AG09319 (cell line): ENCODE measurements around the gene SYNPR.

Experiments used
- DNase-seq: peaks from one replicate; pipeline ENCODE4 v3.0.0-alpha.2; 2010; ENCODE audit warnings: low read depth; ENCODE audit errors: extremely low read depth
- TF ChIP-seq, protein P1 (sequence below): IDR thresholded peaks from 2 replicates; pipeline ENCODE4 v1.5.1; 2011; ENCODE audit warnings: low read depth, mild to moderate bottlenecking, inconsistent platforms, low read length, moderate library complexity

Gene SYNPR

DNA sequence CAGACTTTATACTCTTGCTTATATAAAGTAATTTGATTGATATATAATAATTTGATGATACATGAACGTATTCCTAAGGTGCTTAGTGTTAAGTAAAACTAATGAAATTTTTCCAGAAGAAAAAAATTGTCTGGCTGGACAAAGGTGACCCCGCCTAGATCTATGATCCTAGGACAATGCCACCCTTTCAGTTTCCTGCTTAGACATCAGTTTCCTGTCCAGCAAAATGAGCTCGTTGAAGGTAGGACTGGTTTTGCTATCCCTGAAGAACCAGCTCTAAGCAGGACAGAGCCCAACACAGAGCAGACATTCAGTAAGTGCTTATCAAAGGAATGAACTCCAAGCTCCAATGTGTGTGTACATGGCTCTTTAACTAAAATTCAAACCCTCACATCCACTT is 293.6 kb downstream of the SYNPR start:
- TF ChIP-seq, protein P1, sequence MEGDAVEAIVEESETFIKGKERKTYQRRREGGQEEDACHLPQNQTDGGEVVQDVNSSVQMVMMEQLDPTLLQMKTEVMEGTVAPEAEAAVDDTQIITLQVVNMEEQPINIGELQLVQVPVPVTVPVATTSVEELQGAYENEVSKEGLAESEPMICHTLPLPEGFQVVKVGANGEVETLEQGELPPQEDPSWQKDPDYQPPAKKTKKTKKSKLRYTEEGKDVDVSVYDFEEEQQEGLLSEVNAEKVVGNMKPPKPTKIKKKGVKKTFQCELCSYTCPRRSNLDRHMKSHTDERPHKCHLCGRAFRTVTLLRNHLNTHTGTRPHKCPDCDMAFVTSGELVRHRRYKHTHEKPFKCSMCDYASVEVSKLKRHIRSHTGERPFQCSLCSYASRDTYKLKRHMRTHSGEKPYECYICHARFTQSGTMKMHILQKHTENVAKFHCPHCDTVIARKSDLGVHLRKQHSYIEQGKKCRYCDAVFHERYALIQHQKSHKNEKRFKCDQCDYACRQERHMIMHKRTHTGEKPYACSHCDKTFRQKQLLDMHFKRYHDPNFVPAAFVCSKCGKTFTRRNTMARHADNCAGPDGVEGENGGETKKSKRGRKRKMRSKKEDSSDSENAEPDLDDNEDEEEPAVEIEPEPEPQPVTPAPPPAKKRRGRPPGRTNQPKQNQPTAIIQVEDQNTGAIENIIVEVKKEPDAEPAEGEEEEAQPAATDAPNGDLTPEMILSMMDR, result no peak
- no peak for DNase-seq

DNA sequence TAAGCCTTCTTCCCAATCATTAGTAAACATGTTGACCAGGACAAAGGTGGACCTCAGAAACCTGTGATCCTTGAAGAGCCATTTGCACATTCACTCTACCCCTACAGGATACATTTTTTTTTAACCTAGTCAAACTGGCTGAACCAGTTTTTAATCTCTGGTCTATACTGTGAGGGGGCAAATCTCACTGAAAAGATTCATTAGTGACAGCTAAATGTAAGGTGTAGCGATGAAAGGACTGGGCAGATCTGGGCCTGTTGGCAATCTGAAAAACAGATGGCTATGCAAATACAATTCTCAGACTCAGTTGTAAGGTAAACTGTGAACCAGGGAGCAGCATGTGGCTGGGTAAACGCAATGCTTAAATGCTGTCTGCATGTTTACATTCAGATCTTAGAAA is 298.7 kb downstream of the SYNPR start:
- no peak for DNase-seq

DNA sequence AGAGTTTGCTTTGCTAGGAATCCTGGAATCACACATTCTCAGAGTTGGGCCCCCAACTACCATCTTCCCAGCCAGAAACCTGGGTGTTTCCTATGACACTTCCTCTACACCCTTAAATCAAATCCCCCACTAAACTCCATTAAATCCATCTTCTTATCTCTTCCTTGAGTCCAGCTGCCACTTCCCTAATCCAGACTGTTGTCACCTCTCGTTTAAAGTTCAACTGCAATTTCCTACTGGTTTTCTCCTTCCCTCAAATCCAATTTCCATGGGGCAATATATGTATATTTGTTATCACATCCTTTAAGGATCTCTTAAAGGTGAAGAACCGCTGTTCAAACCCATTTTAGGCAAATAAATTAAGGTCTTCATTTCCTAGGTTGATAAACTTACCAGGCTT is 300.8 kb downstream of the SYNPR start:
- TF ChIP-seq, protein P1, result no peak

More for the DNA sequence above, 298.7 kb downstream of the SYNPR start:
- TF ChIP-seq, protein P1, result no peak

DNA sequence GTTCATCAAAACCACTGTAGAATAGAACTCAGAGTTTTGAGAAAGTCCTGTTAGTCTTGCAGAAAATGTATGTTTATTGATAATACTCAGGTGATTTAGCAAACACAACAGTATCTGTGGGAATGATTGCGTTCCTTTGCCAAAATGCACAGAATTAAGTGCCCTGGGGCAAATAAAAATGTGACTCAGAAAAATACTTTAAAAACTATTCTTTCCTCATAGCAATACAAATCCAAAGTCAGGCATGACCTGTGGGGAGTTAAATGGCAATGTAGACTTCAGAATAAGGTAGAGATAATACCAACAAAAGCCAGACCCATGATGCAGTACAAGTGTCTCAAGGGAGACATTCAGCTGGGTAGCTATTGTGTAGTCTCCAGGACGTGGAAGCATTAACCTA is 302.0 kb downstream of the SYNPR start:
- TF ChIP-seq, protein P1, result no peak
- no peak for DNase-seq

More for the DNA sequence above, 300.8 kb downstream of the SYNPR start:
- no peak for DNase-seq

DNA sequence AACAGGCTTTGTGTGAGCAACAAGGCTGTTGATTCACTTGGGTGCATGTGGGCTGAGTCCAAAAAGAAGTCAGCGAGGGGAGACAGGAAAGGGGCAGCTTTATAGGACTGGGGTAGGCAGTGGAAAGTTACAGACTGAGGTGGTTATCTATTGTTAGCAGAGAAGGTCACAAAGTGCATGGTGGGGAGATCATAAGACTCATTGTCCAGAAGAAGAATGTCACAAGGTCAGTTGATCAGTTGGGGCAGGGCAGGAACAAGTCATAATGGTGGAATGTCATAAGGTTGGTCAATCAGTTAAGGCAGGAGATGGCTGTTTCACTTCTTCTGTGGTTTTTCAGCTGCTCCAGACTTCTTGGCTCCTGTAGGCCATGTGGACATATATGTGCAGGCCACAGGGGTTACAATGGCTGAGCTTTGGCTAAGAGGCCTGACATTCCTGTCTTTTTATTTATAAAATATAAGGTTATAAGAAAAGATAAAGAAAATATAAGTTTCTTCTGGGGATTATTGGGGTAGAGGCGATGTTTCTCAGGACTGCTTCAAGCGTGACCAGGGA is 304.9 kb downstream of the SYNPR start:
- no peak for DNase-seq

DNA sequence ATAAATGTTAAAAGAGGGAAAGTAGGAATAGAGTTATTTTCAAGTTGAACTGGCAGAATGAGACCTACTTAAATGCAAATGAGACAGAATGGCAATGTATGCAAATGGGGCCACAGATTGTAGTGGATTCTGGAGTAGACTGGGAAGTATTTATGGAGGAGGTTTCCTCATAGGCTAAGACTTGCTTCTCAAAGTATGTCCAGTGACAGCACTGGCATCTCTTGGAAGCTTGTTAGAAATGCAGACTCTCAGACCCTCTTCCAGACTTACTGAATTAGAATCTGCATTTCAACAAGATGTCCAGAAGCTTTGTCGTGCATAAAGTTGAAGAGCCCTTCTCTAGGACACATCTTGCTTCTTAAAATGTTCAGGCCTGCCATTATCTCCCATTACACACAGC is 306.6 kb downstream of the SYNPR start:
- TF ChIP-seq, protein P1, result no peak
- no peak for DNase-seq

More for the DNA sequence above, 304.9 kb downstream of the SYNPR start:
- TF ChIP-seq, protein P1, result no peak

DNA sequence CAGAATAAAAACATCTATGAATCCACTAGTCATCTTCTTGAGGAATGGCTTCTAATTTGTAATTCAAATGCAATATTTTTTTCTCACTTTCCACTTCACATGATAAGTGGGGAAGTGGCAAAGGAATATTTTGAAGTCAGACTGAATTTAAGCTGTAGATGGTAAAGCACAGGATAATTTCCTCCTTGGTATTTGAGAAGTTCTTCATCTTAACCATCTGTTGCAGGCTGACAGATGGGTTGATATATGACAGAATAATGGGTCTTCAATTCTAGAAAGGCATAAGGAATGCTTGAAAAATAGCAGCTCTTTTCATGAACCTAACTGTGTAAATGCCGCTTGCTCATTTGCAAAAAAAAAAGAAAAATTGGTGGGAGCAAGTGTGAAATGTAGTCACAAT is 307.8 kb downstream of the SYNPR start:
- TF ChIP-seq, protein P1, result no peak
- no peak for DNase-seq
